HG03175 (cell line): Measurements from ENCODE around the gene RAB6A.
"Not testable (repeated sequence)": the region's sequence is repeated elsewhere in the genome, so short reads cannot be mapped to it uniquely, and the experiment has no call there.

ENCODE experiments used
- ATAC-seq: cut with Tn5 transposase; IDR thresholded peaks from one replicate; pipeline ENCODE4 v1.9.1; 2021; ENCODE audit warnings: mild to moderate bottlenecking, moderate library complexity; ENCODE audit not compliant: unreplicated experiment

RAB6A gene

GRCh38 chr11:73760679-73761402 is at the start of gene RAB6A:
TSS of gene RAB6A (minus strand) at chr11:73761074. CDS start at chr11:73760635, 439 bp downstream.
- ATAC-seq = peak; percentile 91

- ATAC-seq = no peak
Measured at GRCh38 chr11:73810637-73811036, 49.8 kb upstream of the RAB6A start.

GRCh38 chr11:73808052-73808451 is 47.2 kb upstream of the RAB6A start:
- ATAC-seq = no peak

GRCh38 chr11:73804712-73805111 is 43.8 kb upstream of the RAB6A start:
- ATAC-seq = no peak

GRCh38 chr11:73801136-73801535 is 40.3 kb upstream of the RAB6A start:
- ATAC-seq = no peak

GRCh38 chr11:73800276-73800806 is 39.5 kb upstream of the RAB6A start:
- no peak for ATAC-seq

GRCh38 chr11:73797457-73797856 is 36.6 kb upstream of the RAB6A start:
- ATAC-seq = no peak

- ATAC-seq = no peak
Measured at GRCh38 chr11:73795925-73796632, 35.2 kb upstream of the RAB6A start.

- ATAC-seq = no peak
Measured at GRCh38 chr11:73792584-73792983, 31.7 kb upstream of the RAB6A start.

- ATAC-seq = no peak
Measured at GRCh38 chr11:73789279-73789670, 28.4 kb upstream of the RAB6A start.

- ATAC-seq = peak; percentile 94
Measured at GRCh38 chr11:73787643-73788558, 27.0 kb upstream of the RAB6A start, which contains the start of gene MRPL48. TSS of gene MRPL48 (plus strand) at chr11:73787874. CDS start at chr11:73787972, 98 bp downstream.

GRCh38 chr11:73787051-73787642 is 26.3 kb upstream of the RAB6A start:
- ATAC-seq = no peak

GRCh38 chr11:73785467-73785866 is 24.6 kb upstream of the RAB6A start:
- ATAC-seq = not testable (repeated sequence)

- no peak for ATAC-seq
Measured at GRCh38 chr11:73784734-73785133, 23.9 kb upstream of the RAB6A start.

GRCh38 chr11:73784080-73784634 is 23.3 kb upstream of the RAB6A start:
- no peak for ATAC-seq

- no peak for ATAC-seq
Measured at GRCh38 chr11:73783483-73784020, 22.7 kb upstream of the RAB6A start.

GRCh38 chr11:73781303-73781702 is 20.4 kb upstream of the RAB6A start:
- no peak for ATAC-seq

- peak; percentile 98 for ATAC-seq
Measured at GRCh38 chr11:73779084-73779902, 18.4 kb upstream of the RAB6A start.

- ATAC-seq = not testable (repeated sequence)
Measured at GRCh38 chr11:73770811-73771210, 9.9 kb upstream of the RAB6A start.
